C4-2B (cell line): ENCODE data around the gene SLC37A4.

ENCODE experiments used
- CTCF ChIP-seq: fragments of 450-650 bp; conservative IDR thresholded peaks from 2 replicates; pipeline ENCODE4 v1.5.1; 2017; ENCODE audit warnings: mild to moderate bottlenecking
- ZFX ChIP-seq: fragments of 450-650 bp; IDR thresholded peaks from 2 replicates; pipeline ENCODE4 v1.6.1; 2017

- TF ChIP-seq CTCF (no peak), ZFX (no peak)
Measured at GRCh38 chr11:119029340-119030028, 1.2 kb downstream of the SLC37A4 start.
